Measurements from ENCODE around the gene ENTHD1.

ENTHD1 gene

DNA sequence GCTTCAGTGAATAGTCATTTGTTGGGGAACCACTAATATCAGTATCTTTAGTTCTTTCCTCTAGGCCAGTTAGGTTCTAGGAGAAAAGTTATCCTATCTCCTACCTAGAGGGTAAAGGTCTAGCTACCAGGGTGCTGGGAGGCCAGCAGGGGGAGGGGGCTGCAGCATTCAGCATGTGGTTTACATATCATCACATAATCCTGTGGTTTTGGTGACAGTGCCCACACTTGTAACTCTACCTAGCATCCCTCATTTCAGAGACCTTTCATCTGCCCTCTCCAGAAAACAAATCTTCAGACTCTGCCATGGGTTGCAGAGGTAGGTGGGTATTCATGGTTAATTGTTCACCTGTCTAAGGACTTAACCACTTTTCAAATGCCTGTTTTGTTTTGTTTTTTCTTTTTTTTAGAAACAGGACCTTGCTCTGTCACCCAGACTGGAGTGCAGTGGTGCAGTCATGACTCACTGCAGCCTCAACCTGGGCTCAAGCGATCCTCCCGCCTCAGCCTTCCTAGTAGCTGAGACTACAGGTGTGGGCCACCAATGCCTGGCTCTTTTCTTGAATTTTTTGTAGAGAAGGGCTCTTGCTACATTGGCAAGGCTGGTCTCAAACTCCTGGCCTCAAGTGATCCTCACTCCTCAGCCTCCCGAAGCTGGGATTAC is 146.8 kb downstream of the ENTHD1 start:
- no peak overlapping the region for H3K27ac ChIP-seq (ENCODE audit: low read depth, low read length)
- no peaks in the 10 kb centered on the region for H3K79me2 ChIP-seq (ENCODE audit: control insufficient read depth, low read length)
- H3F3A ChIP-seq (ENCODE audit: control insufficient read depth, insufficient read depth) = no peaks in the 10 kb centered on the region
- TF ChIP-seq, protein P1, sequence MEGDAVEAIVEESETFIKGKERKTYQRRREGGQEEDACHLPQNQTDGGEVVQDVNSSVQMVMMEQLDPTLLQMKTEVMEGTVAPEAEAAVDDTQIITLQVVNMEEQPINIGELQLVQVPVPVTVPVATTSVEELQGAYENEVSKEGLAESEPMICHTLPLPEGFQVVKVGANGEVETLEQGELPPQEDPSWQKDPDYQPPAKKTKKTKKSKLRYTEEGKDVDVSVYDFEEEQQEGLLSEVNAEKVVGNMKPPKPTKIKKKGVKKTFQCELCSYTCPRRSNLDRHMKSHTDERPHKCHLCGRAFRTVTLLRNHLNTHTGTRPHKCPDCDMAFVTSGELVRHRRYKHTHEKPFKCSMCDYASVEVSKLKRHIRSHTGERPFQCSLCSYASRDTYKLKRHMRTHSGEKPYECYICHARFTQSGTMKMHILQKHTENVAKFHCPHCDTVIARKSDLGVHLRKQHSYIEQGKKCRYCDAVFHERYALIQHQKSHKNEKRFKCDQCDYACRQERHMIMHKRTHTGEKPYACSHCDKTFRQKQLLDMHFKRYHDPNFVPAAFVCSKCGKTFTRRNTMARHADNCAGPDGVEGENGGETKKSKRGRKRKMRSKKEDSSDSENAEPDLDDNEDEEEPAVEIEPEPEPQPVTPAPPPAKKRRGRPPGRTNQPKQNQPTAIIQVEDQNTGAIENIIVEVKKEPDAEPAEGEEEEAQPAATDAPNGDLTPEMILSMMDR (IDR thresholded peaks at IDR 0.05; ENCODE audit: low read depth, low read length, poor library complexity, severe bottlenecking) = no peak
- no peak for TF ChIP-seq EZH2phosphoT487 (IDR thresholded peaks at IDR 0.05; ENCODE audit: borderline replicate concordance, low read length)
- no peaks in the 10 kb centered on the region for H3K36me3 ChIP-seq (ENCODE audit: control insufficient read depth, low read length)
- no peak overlapping the region for H3K4me2 ChIP-seq (ENCODE audit: low read length)
- peaks cover 35% of the 10 kb centered on the region for H3K27me3 ChIP-seq (ENCODE audit: control insufficient read depth, low read length)
- no peaks in the 10 kb centered on the region for H3K9me2 ChIP-seq (replicated peaks; ENCODE audit: control insufficient read depth, low read length)
- H4K20me1 ChIP-seq (ENCODE audit: control insufficient read depth, insufficient read depth, low read depth, low read length) = no peaks in the 10 kb centered on the region
- no peaks in the 10 kb centered on the region for H3K9me3 ChIP-seq (ENCODE audit: control insufficient read depth, insufficient read depth, low read length)
- H3K4me1 ChIP-seq (ENCODE audit: control insufficient read depth, low read length) = peaks cover 8% of the 10 kb centered on the region
- H3K4me3 ChIP-seq (ENCODE audit: low read length) = no peak overlapping the region

DNA sequence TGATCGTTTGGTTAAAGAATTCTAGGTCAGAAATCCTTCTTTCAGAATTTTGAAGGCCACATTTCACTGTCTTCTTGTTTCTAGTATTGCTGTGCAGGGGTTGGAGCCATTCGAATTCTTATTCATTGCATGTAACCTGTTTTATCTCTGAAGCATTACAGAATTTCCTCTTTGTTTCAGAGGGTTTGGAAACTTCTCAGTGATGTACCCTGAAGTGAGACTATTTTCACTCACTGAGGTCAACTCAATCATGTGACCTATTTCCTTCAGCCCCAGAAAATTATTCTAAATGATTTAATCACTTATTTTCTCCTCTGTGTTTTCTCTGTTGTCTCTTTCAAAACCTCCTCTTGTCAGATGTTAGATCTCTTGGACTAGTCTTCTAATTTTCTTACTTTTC is 147.8 kb downstream of the ENTHD1 start:
- Histone ChIP-seq H3K4me2 (ENCODE audit: low read length) (no peak overlapping the region), H3K4me1 (ENCODE audit: control insufficient read depth, low read length) (peaks cover 8% of the 10 kb centered on the region), H3K4me3 (ENCODE audit: low read length) (no peak overlapping the region), H3K9me2 (replicated peaks; ENCODE audit: control insufficient read depth, low read length) (no peaks in the 10 kb centered on the region), H3K27me3 (ENCODE audit: control insufficient read depth, low read length) (peaks cover 29% of the 10 kb centered on the region), H3F3A (ENCODE audit: control insufficient read depth, insufficient read depth) (no peaks in the 10 kb centered on the region), H3K9me3 (ENCODE audit: control insufficient read depth, insufficient read depth, low read length) (no peaks in the 10 kb centered on the region), H3K27ac (ENCODE audit: low read depth, low read length) (no peak overlapping the region), H3K79me2 (ENCODE audit: control insufficient read depth, low read length) (no peaks in the 10 kb centered on the region), H4K20me1 (ENCODE audit: control insufficient read depth, insufficient read depth, low read depth, low read length) (no peaks in the 10 kb centered on the region), H3K36me3 (ENCODE audit: control insufficient read depth, low read length) (no peaks in the 10 kb centered on the region)
- TF ChIP-seq, protein P1 (IDR thresholded peaks at IDR 0.05; ENCODE audit: low read depth, low read length, poor library complexity, severe bottlenecking) = no peak
- TF ChIP-seq EZH2phosphoT487 (IDR thresholded peaks at IDR 0.05; ENCODE audit: borderline replicate concordance, low read length) = no peak

DNA sequence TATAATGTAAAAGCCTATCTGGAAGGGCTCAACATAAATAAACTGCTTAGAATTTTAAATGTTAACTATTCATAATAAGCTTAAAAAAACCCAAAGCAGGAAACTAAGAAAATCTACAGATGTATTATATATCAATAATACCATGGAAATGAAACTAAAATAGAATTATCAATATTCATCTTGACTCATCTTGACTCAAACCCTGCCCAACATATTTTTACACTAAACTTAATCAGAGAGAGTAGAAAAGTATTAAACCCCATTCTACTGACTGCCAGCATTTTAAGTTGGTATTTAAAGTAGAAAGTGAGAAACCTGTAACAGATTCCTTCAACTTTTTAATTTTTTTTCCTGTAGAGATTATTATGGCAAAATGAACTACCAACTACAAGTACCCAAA is 149.2 kb downstream of the ENTHD1 start:
- no peak overlapping the region for H3K4me2 ChIP-seq (ENCODE audit: low read length)
- H3K9me2 ChIP-seq (replicated peaks; ENCODE audit: control insufficient read depth, low read length) = no peaks in the 10 kb centered on the region
- TF ChIP-seq, protein P1 (IDR thresholded peaks at IDR 0.05; ENCODE audit: low read depth, low read length, poor library complexity, severe bottlenecking) = no peak
- TF ChIP-seq EZH2phosphoT487 (IDR thresholded peaks at IDR 0.05; ENCODE audit: borderline replicate concordance, low read length) = no peak
- H4K20me1 ChIP-seq (ENCODE audit: control insufficient read depth, insufficient read depth, low read depth, low read length) = no peaks in the 10 kb centered on the region
- H3F3A ChIP-seq (ENCODE audit: control insufficient read depth, insufficient read depth) = no peaks in the 10 kb centered on the region
- H3K79me2 ChIP-seq (ENCODE audit: control insufficient read depth, low read length) = no peaks in the 10 kb centered on the region
- peaks cover 21% of the 10 kb centered on the region for H3K27me3 ChIP-seq (ENCODE audit: control insufficient read depth, low read length)
- no peaks in the 10 kb centered on the region for H3K36me3 ChIP-seq (ENCODE audit: control insufficient read depth, low read length)
- H3K4me3 ChIP-seq (ENCODE audit: low read length) = no peak overlapping the region
- peaks cover 8% of the 10 kb centered on the region for H3K4me1 ChIP-seq (ENCODE audit: control insufficient read depth, low read length)
- H3K27ac ChIP-seq (ENCODE audit: low read depth, low read length) = no peak overlapping the region
- H3K9me3 ChIP-seq (ENCODE audit: control insufficient read depth, insufficient read depth, low read length) = no peaks in the 10 kb centered on the region

All from DOHH2 (cell line).